H1 (cell line): ENCODE results near the gene TRIM52. TPM values are rescaled to one million over a fixed set of nuclear protein-coding genes. Genes with fewer than 3 reads are reported as not detected.

Experiments
- CTCF ChIA-PET: fragments of 300-600 bp; sonication (Branson Sonifier 250); formaldehyde crosslinking; loops from one replicate; lab custom pipeline; 2021; ENCODE audit not compliant: partially characterized antibody; lab: Charles Lee
- POLR2A ChIA-PET: fragments of 300-600 bp; sonication (Branson Sonifier 250); formaldehyde crosslinking; loops from one replicate; lab custom pipeline; 2021; ENCODE audit warnings: inconsistent platforms; ENCODE audit not compliant: partially characterized antibody; lab: Charles Lee
- DNase-seq, 2 experiments: peaks; one replicate each; pipeline versions ENCODE4 v3.0.0 to v3.0.0-alpha.2; 2010 to 2022; ENCODE audit warnings: low spot score in 2 of 2, low read depth in 1 of 2, mixed read lengths in 1 of 2
- FAIRE-seq: peaks from 2 replicates; lab custom pipeline; 2011; peaks lifted over from hg19 to GRCh38; lab: Jason Lieb, UNC
- H2AFZ ChIP-seq: 2 replicates; pipeline ENCODE4 v1.8.1; 2012; ENCODE audit warnings: low read length, inconsistent platforms
- H2AK5ac ChIP-seq: 2 replicates; pipeline ENCODE4 v1.6.1; 2013; ENCODE audit warnings: low read depth, low read length
- H2BK120ac ChIP-seq: replicated peaks from 2 replicates; pipeline ENCODE3; 2013; ENCODE audit warnings: low read depth, low read length, inconsistent platforms
- H2BK12ac ChIP-seq: 2 replicates; pipeline ENCODE4 v1.6.1; 2013; ENCODE audit warnings: low read depth, low read length
- H2BK15ac ChIP-seq: 2 replicates; pipeline ENCODE4 v1.6.1; 2013; ENCODE audit warnings: low read length
- H2BK20ac ChIP-seq: 2 replicates; pipeline ENCODE4 v1.6.1; 2013; ENCODE audit warnings: low read length
- H2BK5ac ChIP-seq: 2 replicates; pipeline ENCODE4 v1.6.1; 2013; ENCODE audit warnings: low read depth, low read length
- H3K14ac ChIP-seq: 2 replicates; pipeline ENCODE4 v1.6.1; 2013; ENCODE audit warnings: inconsistent platforms; ENCODE audit not compliant: insufficient read length
- H3K18ac ChIP-seq: 2 replicates; pipeline ENCODE4 v1.6.1; 2013; ENCODE audit warnings: low read length; ENCODE audit errors: extremely low read depth
- H3K23ac ChIP-seq: 2 replicates; pipeline ENCODE4 v1.6.1; 2013; ENCODE audit warnings: inconsistent platforms; ENCODE audit not compliant: insufficient read length
- H3K23me2 ChIP-seq: 2 replicates; pipeline ENCODE4 v1.6.1; 2013; ENCODE audit warnings: low read depth, low read length
- H3K27ac ChIP-seq: 2 replicates; pipeline ENCODE4 v1.6.1; 2011; ENCODE audit warnings: low read depth, low read length, inconsistent platforms
- H3K27me3 ChIP-seq, 4 experiments: replicated peaks in 1 of 4; 1 replicate in 1 of 4; 2 replicates in 3 of 4; pipeline versions ENCODE4 v1.6.1 to v1.8.1; 2011 to 2013; ENCODE audit warnings: low read length in 3 of 4, mild to moderate bottlenecking in 3 of 4, inconsistent platforms in 2 of 4, mixed read lengths in 2 of 4, moderate library complexity in 1 of 4; ENCODE audit not compliant: control insufficient read depth in 3 of 4, insufficient read depth in 3 of 4; ENCODE audit errors: extremely low read depth in 1 of 4
- H3K36me3 ChIP-seq, 4 experiments: 2 replicates each; pipeline versions ENCODE4 v1.6.1 to v1.8.1; 2011 to 2013; ENCODE audit warnings: mild to moderate bottlenecking in 4 of 4, low read length in 3 of 4, moderate library complexity in 2 of 4, control low read depth in 1 of 4, inconsistent platforms in 1 of 4; ENCODE audit not compliant: insufficient read depth in 4 of 4, control insufficient read depth in 2 of 4
- H3K4ac ChIP-seq: replicated peaks from 2 replicates; pipeline ENCODE3; 2013; ENCODE audit warnings: low read length, low read depth, mixed read lengths, inconsistent platforms; ENCODE audit not compliant: insufficient read length
- H3K4me1 ChIP-seq, 4 experiments: replicated peaks in 1 of 4; 1 replicate in 1 of 4; 2 replicates in 3 of 4; pipeline versions ENCODE4 v1.6.1 to v1.8.1; 2011 to 2013; ENCODE audit warnings: low read length in 3 of 4, inconsistent platforms in 2 of 4, mixed read lengths in 1 of 4; ENCODE audit not compliant: insufficient read depth in 4 of 4, control insufficient read depth in 3 of 4
- H3K4me2 ChIP-seq, 2 experiments: 2 replicates each; pipeline versions ENCODE4 v1.6.1 to v1.8.1; 2011 to 2013; ENCODE audit warnings: low read depth in 2 of 2, low read length in 2 of 2, control low read depth in 1 of 2, inconsistent platforms in 1 of 2, mild to moderate bottlenecking in 1 of 2; ENCODE audit not compliant: insufficient read depth in 1 of 2
- H3K4me3 ChIP-seq, 4 experiments: fragments of 200-600, 300-600 bp in 1 of 4; sonication (generic), shearing (Covaris generic), sonication (Bioruptor Twin) in 1 of 4; 2 replicates each; pipeline versions ENCODE4 v1.5.1 to v1.8.1; 2011 to 2016; ENCODE audit warnings: low read length in 4 of 4, low read depth in 3 of 4, control low read depth in 2 of 4, inconsistent platforms in 2 of 4, mild to moderate bottlenecking in 2 of 4, mixed read lengths in 1 of 4, moderate library complexity in 1 of 4; ENCODE audit not compliant: insufficient read depth in 2 of 4; ENCODE audit errors: extremely low read depth in 1 of 4
- H3K56ac ChIP-seq: replicated peaks from 2 replicates; pipeline ENCODE3; 2013; ENCODE audit warnings: low read depth, mild to moderate bottlenecking, mixed read lengths, low read length, inconsistent platforms; ENCODE audit not compliant: insufficient read length
- H3K79me1 ChIP-seq: 2 replicates; pipeline ENCODE4 v1.6.1; 2013; ENCODE audit warnings: low read depth, low read length, control low read depth
- H3K79me2 ChIP-seq, 2 experiments: 2 replicates each; pipeline versions ENCODE4 v1.6.1 to v1.8.1; 2012 to 2013; ENCODE audit warnings: low read length in 2 of 2, mild to moderate bottlenecking in 2 of 2, inconsistent platforms in 1 of 2; ENCODE audit not compliant: insufficient read depth in 2 of 2, control insufficient read depth in 1 of 2
- H3K9ac ChIP-seq, 4 experiments: replicated peaks in 1 of 4; 1 replicate in 1 of 4; 2 replicates in 3 of 4; pipeline versions ENCODE4 v1.6.1 to v1.8.1; 2011 to 2013; ENCODE audit warnings: low read depth in 3 of 4, low read length in 3 of 4, control low read depth in 2 of 4, mild to moderate bottlenecking in 2 of 4, moderate library complexity in 2 of 4, inconsistent platforms in 1 of 4; ENCODE audit errors: extremely low read depth in 1 of 4
- H3K9me3 ChIP-seq, 2 experiments: 2 replicates each; pipeline versions ENCODE4 v1.6.1 to v1.8.1; 2012 to 2013; ENCODE audit warnings: mild to moderate bottlenecking in 2 of 2, moderate library complexity in 2 of 2, control low read depth in 1 of 2, inconsistent platforms in 1 of 2, low read depth in 1 of 2, low read length in 1 of 2, mixed read lengths in 1 of 2; ENCODE audit not compliant: insufficient read depth in 2 of 2
- H4K20me1 ChIP-seq, 2 experiments: replicated peaks in 1 of 2; 2 replicates each; pipeline versions ENCODE3 to v1.8.1; 2011 to 2013; ENCODE audit warnings: inconsistent platforms in 2 of 2, low read length in 2 of 2, mild to moderate bottlenecking in 1 of 2; ENCODE audit not compliant: insufficient read depth in 2 of 2, control insufficient read depth in 1 of 2
- H4K5ac ChIP-seq: 2 replicates; pipeline ENCODE4 v1.6.1; 2013; ENCODE audit warnings: low read length, low read depth, mixed read lengths, inconsistent platforms; ENCODE audit not compliant: insufficient read length
- H4K8ac ChIP-seq: 2 replicates; pipeline ENCODE4 v1.8.0; 2013; ENCODE audit warnings: mild to moderate bottlenecking, moderate library complexity, low read length, inconsistent platforms; ENCODE audit not compliant: insufficient read depth; ENCODE audit errors: extremely low read depth
- H4K91ac ChIP-seq: replicated peaks from 2 replicates; pipeline ENCODE3; 2013; ENCODE audit warnings: low read length, mixed read lengths, inconsistent platforms; ENCODE audit not compliant: insufficient read length
- KDM1A ChIP-seq: fragments of 200-600, 300-600 bp; sonication (generic); IDR thresholded peaks from 2 replicates; pipeline ENCODE4 v1.7.1; 2016; ENCODE audit warnings: mild to moderate bottlenecking, low read length, borderline replicate concordance
- WGBS, 2 experiments: shearing (Covaris generic) in 1 of 2; methylation state at CpG; one replicate each; pipeline versions ENCODE4 v1.1.6 to v1.1.7; 2013 to 2015; ENCODE audit warnings: low lambda C conversion rate in 2 of 2, mixed read lengths in 2 of 2, inconsistent platforms in 1 of 2, low coverage in 1 of 2, missing lambda C conversion rate in 1 of 2; ENCODE audit not compliant: insufficient replicate concordance in 2 of 2, insufficient coverage in 1 of 2, insufficient read length in 1 of 2; ENCODE audit errors: extremely low coverage in 1 of 2, missing lambda C conversion rate in 1 of 2; 5-methylcytosine and 5-hydroxymethylcytosine counted together
- polyA plus RNA-seq, 7 experiments: library from polyadenylated mRNA; depleted of rRNA in 3 of 7; stranded (reverse) in 5 of 7; unstranded in 2 of 7; fragments of >200 nt in 5 of 7; fragments of 200-250 nt in 2 of 7; gene quantifications; 1 replicate in 5 of 7; 2 replicates in 1 of 7; 4 replicates in 1 of 7; pipeline versions ENCODE4 v1.2.1 to v1.2.3, GENCODE V29; 2011 to 2013; ENCODE audit warnings: missing spikeins in 2 of 7, mixed read lengths in 2 of 7
- total RNA-seq: library from RNA; stranded (reverse); fragmentation: NEBNext Ultra II Directional; extraction: Animal tissue kit (Norgen Biotek cat#: 25700); gene quantifications from 2 replicates; pipeline ENCODE4 v1.2.1, GENCODE V29; 2021

The TRIM52 gene
- total and polyA plus RNA-seq, 2 of the 8 experiments (the other 6 are each of a cell fraction or from before 2014, with no cell fraction given): 4.2 to 5.7 TPM

- Histone ChIP-seq H3K79me1 (no peaks in the 10 kb centered on the region), H3K4me3 (no peak overlapping the region), H3K18ac (no peak overlapping the region), H3K56ac (no peak overlapping the region), H3K4me2 (peak overlapping the region in 1 of 2 experiments; percentile 99; a peak in 1 of 4 replicates), H3K23ac (no peak overlapping the region), H2BK12ac (no peak overlapping the region), H3K4ac (no peak overlapping the region), H3K27ac (no peak overlapping the region), H3K27me3 (peaks cover 28 to 37% (median 35%) of the 10 kb centered on the region in 4 experiments), H2BK20ac (no peak overlapping the region), H2AFZ (no peak overlapping the region), H3K9ac (no peak overlapping the region), H4K5ac (no peak overlapping the region), H3K23me2 (peaks cover 24% of the 10 kb centered on the region), H2BK120ac (no peak overlapping the region), H4K20me1 (peaks cover 0 to 2% of the 10 kb centered on the region in 2 experiments), H3K14ac (no peak overlapping the region), H4K91ac (no peak overlapping the region), H2BK15ac (no peak overlapping the region), H3K4me1 (peaks cover 0 to 13% (median 5%) of the 10 kb centered on the region in 4 experiments; a peak in 5 of 7 replicates), H3K79me2 (no peaks in the 10 kb centered on the region), H2AK5ac (no peak overlapping the region), H4K8ac (no peak overlapping the region), H3K36me3 (peaks cover 0 to 7% (median 0%) of the 10 kb centered on the region in 4 experiments; a peak in 1 of 8 replicates)
- WGBS, 2 experiments: 60% methylated on average over 3 of the region's 3 CpGs; no CpG with 5 or more reads in 1 of the 2 experiments
- FAIRE-seq (no peak), DNase-seq (no peak)
- POLR2A ChIA-PET: interaction anchor here (1.0 to 8.4 kb wide), 6 partner anchors 14 to 53 kb away, joined by 3 to 90 read pairs (median 19); partner anchors contain the start of genes RACK1 and TRIM52
- CTCF ChIA-PET: interaction anchor here (1.0 to 14.5 kb wide), 6 partner anchors 8 to 35 kb away, joined by 3 to 197 read pairs (median 9); no protein-coding TSS in a partner anchor
- no peak for TF ChIP-seq KDM1A
- TF ChIP-seq, all 59 proteins: peak for 0
- Histone ChIP-seq H3K9me3 (no peaks in the 10 kb centered on the region), H2BK5ac (no peak overlapping the region)
These were observed 53.0 kb downstream of the TRIM52 start for GRCh38 chr5:181207960-181208253.
